Measurements from ENCODE around the gene MFN2. TPM values are rescaled to one million over a fixed set of nuclear protein-coding genes. Genes with fewer than 3 reads are reported as not detected.
"Not testable (repeated sequence)": the region's sequence is repeated elsewhere in the genome, so short reads cannot be mapped to it uniquely, and the experiment has no call there.

Gene MFN2
- total RNA-seq, result 10 to 100 TPM; 93.9 to 99.6 TPM
- long read RNA-seq, full-length matches to known transcripts, result 10 of 100 reads
- long read RNA-seq, partial matches to known transcripts, result 84 of 100 reads
- long read RNA-seq, other reads (novel, unspliced or antisense), result 6 of 100 reads

DNA sequence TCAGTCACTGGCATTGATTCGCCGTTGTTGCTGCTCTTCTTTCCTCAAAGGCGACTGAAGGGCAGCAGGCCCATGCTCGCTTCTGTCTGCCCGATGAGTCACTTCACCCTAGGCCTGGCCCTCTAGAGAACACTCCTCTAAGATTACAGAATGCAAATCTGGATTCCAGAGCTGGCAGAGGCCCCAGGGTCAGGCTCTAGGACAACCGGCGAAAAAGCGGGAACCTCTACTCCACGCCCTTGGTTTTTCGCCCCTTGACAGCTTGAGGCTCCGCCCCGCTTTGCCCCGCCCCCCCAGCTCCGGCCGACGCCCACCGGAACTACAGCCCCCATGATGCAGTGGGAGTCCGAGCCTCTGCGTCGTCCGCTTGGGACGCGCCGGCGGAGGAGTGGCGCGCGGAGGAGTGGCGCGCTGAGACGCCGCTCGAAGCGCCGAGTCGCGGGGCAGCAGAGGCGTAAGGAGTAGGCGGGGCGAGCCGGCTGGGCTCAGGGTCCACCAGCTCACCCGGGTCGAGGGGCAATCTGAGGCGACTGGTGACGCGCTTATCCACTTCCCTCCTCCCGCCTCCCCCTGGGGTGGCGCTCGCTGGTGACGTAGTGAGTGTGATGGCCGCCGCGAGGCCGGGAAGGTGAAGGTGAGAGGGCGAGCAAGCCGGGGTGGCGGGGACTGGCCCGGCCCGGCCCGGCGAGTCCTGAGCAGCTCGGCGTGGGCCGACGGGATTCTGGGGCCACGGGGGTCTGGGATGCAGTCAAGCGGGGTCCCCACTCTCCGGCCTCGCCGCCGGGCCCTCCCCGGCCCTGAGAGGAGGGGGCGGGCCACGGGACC, at the start of gene MFN2:
Gene MFN2 (plus strand): TSS at position 594 of the 825 bp plus-strand sequence. CDS start 8,725 bp downstream, outside the sequence.
- peak; percentile 97 to 98 for DNase-seq
- intact Hi-C loops (cut with DNase I, micrococcal nuclease), result loop anchor here in 1 of 2 donors (10.0 kb wide), 1 partner anchor 75 kb away; no protein-coding TSS in a partner anchor
- peak; percentile 88 for ATAC-seq

DNA sequence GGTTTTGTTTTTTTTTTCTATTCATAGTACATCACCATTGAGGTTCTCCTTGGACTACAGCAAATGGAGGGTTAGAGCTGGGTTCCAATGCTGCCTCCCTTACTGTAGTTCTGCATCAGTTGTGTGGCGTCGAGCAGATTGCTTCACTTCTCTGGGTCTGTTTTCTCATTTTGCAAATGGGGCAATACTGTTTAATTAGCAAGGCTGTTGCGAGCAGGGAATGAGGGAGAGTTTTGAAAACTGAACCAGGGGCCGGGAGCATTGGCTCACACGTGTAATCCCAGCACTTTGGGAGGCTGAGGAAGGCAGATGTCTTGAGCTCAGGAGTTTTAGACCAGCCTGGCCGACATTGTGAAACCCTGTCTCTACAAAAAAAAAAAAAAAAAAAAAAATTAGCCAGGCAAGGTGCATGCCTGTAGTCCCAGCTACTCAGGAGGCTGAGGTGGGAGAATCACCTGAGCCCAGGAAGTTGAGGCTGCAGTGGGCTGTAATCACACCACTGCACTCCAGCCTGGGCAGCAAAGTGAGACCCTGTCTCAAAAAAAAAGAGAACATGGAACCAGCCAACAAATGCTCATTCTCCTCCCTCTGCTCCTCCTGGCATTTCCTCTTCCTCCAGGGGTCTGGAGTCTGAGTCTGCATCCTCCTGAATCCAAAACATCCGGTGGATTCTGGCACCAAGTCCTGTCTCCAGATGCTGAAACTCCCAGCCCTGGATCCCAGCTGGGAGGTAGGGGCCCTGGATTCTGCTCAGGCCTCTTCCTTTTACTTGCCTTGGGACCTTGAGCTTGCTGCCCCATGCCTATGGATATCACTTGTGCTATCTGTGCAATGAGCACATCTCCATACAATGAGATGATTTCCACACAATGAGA, 49.4 kb upstream of the MFN2 start:
- ATAC-seq, result no peak
- intact Hi-C loops (cut with DNase I, micrococcal nuclease), result no loop called here
- no peak for DNase-seq

DNA sequence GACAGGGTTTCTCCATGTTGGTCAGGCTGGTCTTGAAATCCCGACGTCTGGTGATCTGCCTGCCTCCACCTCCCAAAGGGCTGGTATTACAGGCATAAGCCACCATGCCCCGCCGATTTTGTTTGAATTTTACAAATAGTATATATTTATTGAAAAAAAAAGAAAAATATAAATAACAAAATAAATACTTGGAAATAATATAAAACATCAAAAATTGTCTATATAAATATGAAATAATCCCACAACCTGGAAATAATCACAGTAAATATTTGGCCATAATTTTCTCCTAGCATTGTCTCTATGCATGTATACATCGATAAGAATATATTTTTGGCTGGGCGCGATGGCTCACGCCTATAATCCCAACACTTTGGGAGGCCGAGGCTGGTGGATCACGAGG, 48.4 kb upstream of the MFN2 start:
- DNase-seq (no peak), ATAC-seq (no peak)
- intact Hi-C loops (cut with DNase I, micrococcal nuclease), result no loop called here

DNA sequence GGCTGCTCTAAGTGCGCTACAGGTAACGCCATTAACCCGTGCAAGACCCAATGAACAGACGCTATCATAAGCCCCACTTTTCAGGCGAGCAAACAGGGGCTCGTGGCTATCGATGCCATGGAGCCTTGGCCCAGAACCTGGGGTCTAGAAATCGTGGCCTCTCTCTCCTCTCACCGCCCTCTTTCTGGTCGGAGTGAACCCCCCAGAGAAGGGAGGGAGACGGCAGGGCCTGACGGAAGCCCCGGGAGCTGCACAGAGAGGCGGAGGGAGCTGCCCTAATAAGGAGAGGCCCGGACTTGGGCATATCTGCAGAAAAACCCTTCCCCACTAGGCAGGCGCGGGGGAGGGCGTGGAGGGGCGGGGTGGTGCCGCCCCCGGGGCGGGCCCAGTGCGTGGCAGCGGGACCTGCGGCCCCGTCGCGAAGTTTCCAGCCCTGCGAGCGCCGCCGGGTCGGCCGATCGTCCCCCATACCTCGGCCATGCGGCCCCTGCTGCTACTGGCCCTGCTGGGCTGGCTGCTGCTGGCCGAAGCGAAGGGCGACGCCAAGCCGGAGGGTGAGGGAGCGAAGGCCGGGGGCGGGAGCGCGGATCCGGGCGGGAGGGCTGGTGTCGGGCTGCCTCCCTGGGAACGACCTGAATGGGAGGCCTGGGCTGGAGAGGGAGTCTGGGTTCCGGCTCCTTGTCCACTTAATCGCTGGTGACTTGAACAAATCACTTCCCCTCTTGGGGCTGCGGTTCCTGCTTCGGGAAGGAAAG, 45.8 kb upstream of the MFN2 start, which contains the start of gene PLOD1:
Gene PLOD1 (plus strand): TSS at position 416 of the 755 bp plus-strand sequence. CDS start 63 bp downstream, at position 479.
- intact Hi-C loops (cut with DNase I, micrococcal nuclease), result no loop called here
- DNase-seq, result peak; percentile 90 to 91
- peak; percentile 96 for ATAC-seq

DNA sequence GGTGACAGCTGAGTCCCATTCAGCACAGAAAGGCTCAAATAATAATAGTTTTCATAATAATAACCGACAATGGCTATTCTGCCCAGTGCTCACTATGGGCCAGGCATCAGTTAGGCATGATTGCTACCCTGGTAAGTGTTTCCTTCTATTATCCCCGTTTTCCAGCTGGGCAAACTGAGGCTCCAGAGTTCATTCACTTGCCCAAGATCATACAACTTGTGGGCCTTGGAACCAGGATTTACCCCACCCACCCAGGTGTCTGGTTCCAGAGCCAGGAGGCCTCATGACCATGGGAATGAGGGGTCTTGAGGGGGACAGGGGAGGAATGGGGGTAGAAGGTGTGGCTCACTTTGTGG, 45.2 kb upstream of the MFN2 start:
- intact Hi-C loops (cut with DNase I, micrococcal nuclease), result no loop called here
- ATAC-seq (peak; percentile 4), DNase-seq (no peak)

DNA sequence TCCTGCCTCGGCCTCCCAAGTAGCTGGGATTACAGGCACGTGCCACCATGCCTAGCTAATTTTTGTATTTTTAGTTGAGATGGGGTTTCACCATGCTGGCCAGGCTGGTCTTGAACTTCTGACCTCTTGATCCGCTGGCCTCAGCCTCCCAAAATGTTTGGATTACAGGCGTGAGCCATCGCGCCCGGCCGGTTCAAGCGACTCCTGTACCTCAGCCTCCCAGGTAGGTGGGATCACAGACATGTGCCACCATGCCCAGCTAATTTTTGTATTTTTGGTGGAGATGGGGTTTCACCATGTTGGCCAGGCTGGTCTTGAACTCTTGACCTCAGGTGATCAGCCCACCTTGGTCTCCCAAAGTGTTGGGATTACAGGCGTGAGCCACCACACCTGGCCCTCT, 44.5 kb upstream of the MFN2 start:
- DNase-seq; ATAC-seq; intact Hi-C loops (cut with DNase I, micrococcal nuclease): not testable (repeated sequence)

DNA sequence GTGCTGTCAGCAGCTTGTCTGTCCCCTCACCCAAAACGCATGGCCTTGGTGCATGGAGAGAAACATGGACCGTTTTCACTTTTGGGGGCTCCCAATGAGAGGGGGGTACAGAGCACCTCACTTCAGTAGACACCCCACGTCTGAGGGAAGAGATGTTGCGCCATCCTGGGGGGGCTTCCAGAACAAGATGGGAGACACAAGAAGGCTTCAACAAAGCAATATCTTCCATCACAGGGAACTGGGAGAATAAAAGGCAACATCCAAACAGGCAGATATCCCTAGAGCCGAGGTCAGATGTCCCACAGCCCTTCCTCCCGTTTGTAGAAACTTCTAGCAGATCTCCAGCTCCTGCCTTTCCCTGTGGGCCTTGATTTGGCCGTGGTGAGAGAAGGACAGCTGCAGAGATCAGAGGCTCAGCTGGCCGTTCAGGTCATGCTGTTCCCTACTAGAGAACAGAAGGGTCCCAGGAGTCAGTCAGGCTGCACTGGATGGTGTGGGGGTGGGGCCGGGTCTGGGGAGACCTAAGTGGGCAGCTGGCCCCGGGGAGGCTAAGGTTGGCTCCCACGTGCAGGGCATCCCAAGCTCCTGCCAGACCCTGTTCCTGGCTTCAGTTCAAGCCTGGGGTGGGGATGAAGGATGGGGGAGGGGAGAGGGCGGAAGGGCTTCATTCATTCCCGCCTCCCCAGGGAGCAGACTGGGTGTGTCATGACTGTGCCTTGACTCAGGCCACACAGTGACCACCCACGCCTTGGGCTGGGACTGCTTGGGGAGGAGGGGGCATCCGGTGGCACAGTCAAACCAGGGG, 41.3 kb upstream of the MFN2 start:
- ATAC-seq (no peak), DNase-seq (no peak)
- intact Hi-C loops (cut with DNase I, micrococcal nuclease), result no loop called here

DNA sequence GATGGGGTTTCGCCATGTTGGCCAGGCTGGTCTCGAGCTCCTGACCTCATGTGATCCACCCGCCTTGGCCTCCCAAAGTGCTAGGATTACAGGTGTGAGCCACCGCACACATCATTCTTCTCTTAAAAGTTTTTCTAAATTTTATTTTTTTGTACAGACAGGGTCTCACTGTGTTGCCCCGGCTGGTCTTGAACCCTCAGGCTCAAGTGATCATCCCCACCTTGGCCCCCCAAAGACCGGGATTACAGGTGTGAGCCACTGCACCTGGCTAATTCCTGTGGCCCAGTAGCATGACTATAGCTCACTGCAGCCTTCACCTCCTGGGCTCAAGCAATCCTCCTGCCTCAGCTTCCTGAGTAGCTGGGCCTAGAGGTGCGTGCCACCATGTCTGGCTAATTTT, 40.5 kb upstream of the MFN2 start:
- ATAC-seq; intact Hi-C loops (cut with DNase I, micrococcal nuclease); DNase-seq: not testable (repeated sequence)

DNA sequence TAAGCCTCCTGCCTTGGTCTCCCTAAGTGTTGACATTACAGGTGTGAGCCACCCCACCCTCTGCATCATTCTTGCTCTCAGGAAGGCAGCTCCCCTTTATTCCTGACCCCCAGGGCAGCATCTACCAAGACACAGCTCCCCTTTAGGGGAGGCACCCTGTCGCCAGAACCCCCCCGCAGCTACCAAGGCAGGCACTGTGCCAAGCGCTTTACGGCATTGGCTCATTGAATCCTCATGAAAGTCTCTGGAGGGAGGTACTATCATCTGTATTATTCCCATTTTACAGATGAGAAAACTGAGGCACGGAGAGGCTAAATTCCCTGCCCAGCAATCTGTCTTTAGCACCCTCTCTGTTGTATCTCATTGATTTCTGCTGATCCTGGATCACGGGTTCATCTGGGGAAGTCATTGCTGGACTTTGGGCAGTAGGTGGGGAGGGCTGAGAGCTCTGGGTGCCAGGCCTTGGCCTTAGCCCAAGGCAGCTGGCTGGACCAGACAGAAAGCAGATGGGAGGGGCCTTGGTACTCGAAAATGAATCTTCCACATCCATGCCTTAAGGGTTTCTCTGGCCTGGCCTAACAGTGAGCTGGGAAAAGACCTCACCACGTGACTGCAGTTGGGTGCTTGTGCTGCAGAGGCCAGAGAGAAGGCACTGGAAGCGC, 39.9 kb upstream of the MFN2 start:
- DNase-seq, result peak; percentile 44 to 76
- peak; percentile 96 for ATAC-seq
- intact Hi-C loops (cut with DNase I, micrococcal nuclease), result no loop called here

DNA sequence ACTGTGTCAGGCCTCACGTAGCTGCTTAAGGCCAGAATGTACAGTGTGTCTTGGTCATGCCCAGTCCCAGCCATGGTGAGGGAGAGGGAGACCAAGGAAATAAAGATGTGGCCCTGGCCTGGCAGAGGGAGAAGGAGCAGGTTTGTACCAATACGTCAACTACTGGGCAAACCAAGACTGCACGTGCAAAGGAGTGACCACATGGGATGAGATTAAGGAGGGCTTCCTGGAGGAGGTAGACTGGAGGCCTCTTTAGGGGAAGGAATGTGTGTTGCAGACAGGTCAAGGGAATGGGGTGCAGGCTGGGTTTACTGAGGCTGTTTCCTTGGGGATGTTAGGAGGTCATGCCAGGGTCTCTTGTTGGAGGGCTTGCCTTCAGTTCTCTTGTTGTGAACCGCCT, 38.0 kb upstream of the MFN2 start:
- no peak for DNase-seq
- intact Hi-C loops (cut with DNase I, micrococcal nuclease), result no loop called here
- ATAC-seq, result no peak

DNA sequence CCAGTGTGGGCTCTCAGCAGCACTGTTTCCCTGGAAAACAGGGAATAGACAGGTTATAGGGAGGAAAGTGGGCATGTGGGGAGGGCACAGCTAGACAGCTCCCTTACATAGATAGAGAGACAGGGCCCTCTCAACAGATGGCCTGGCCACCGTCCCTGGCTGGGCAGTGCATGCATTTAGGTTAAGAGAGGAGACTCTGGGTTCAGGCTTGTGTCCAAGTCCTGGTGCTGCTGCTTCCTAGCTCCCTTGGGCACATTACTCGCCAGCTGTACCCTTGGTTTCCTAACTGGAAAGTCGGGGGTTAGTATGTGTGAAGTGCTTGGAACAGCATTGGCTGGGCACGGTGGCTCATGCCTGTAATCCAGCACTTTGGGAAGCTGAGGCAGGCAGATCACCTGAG, 36.6 kb upstream of the MFN2 start:
- DNase-seq, result no peak
- intact Hi-C loops (cut with DNase I, micrococcal nuclease), result no loop called here
- ATAC-seq, result no peak

DNA sequence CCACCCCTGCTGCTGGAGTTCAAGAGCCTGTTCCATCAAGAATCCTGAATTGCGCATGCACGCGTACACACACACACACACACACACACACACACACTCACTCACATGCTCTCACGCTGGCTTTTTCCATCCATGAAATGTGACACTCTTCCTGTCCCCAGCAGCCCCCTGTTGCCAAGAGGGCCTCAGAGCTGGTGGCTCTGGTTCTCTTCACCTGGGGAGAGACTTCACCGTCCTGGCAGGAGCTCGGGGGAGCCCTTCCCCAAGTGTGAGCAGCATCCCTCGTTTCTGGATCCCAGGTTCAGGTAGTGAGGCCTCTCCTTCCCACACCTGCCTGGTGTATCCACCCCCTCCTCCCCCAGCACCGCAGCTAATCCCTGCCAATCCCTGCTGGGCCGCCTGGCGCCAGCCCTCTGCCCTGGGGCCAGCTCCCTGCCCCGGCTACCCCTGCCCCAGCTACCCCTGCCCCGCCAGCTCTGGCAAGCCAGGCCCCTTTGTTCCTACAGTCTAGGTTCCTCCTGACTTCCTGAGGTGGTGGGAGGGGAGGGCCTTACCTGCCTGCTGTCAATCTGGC, 35.8 kb upstream of the MFN2 start:
- no peak for DNase-seq
- intact Hi-C loops (cut with DNase I, micrococcal nuclease), result no loop called here
- ATAC-seq, result no peak

DNA sequence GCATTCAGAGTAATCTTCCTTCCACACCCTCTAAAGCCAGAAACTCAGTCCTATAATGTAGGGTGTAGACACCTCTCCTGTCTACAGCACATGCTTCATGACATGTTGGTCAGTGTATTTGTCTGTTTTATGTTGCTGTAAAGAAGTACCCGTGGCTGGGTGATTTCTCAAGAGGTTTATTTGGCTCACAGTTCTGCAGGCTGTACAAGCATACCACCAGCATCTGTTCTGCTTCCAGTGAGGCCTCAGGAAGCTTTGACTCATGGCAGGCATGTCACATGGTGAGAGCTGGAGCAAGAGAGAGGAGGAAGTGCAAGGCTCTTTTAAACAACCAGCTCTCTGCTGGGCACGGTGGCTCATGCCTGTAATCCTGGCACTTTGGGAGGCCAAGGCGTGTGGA, 33.6 kb upstream of the MFN2 start:
- no peak for ATAC-seq

DNA sequence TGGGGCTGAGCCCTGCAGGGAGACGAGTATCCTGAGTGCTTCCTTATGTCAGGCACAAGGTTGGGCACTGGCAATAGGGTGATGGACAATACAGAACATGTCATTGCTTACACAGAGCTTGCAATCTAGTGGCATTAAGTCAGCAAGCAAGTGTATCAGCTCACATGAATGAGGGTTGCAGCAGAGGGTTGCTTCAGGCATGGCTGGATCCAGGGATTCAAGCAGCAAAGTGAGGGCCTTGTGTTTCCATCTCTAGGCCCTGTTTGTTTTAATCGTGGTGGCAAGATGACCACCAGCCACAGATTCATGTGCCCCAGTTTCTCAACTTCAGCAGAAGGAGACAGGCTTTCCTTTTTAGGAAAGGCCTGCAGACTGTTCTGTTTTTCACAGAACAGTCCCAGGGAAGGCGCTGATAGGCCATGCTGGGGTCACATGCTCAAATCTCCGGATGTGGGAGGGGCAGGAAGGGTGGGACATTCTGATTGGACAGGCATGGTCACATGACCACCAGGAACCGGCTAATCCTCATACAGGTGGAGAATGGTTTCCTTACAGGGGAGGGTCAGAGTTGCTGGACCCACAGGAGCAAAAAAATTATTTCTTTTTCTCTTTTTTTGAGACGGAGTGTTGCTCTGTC, 31.3 kb upstream of the MFN2 start:
- ATAC-seq (no peak), DNase-seq (no peak)
- intact Hi-C loops (cut with DNase I, micrococcal nuclease), result no loop called here

More for the DNA sequence above, 33.6 kb upstream of the MFN2 start:
- no peak for DNase-seq
- intact Hi-C loops (cut with DNase I, micrococcal nuclease), result no loop called here

DNA sequence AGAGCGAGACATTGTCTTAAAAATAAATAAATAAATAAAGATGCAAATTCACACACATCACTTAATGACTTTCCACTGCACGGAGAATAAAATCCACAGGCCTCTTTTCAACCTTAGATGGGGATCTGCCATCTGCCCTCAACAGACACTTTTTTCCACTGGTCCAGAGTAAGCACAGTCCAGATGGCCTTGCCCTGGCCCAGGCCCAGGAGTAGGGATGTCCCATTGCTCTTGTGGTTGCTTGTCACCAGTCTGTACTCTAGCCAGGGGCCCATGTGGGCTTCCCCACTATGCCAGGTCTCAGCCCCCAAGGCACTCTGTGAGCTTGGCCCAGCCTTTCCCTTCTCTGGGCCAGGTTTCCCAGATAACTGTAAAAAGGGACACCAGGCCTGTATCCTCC, 28.3 kb upstream of the MFN2 start:
- intact Hi-C loops (cut with DNase I, micrococcal nuclease), result no loop called here
- no peak for DNase-seq
- ATAC-seq, result no peak

DNA sequence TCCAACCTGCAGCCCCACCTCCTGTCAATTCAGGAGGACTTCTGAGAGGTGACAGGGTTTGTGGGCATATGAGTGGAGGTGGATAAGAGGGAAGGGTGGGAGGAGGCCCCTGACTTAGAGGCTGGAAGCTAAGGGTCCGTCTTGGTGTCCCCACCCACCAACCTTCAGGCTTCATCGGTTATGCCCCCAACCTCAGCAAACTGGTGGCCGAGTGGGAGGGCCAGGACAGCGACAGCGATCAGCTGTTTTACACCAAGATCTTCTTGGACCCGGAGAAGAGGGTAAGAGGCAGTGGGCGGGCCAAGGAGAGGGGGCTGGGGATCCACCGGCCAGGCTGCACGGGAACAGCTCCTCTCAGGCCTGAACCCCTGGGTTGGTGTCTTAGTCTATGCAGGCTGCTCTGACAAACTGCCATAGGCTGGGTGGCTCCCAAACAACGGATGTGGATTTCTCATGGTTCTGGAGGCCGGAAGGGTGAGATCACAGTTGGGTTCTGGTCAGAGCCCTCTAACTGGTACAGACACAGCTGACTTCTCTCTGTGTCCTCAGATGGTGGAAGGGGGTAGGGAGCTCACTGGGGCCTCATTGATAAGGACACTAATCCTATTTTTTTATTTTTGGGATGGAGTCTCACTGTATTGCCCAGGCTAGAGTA, 27.7 kb upstream of the MFN2 start:
- intact Hi-C loops (cut with DNase I, micrococcal nuclease), result no loop called here
- ATAC-seq, result no peak

More for the DNA sequence above, 27.7 kb upstream of the MFN2 start:
- no peak for DNase-seq

Measured in left colon (tissue), 2 donors.